HG03108 (cell line): Measurements from ENCODE around the gene ABCA7.
A peak's percentile ranks its signal among the peaks of the same experiment; 100 is the strongest.

Experiments
- ATAC-seq: cut with Tn5 transposase; IDR thresholded peaks from one replicate; pipeline ENCODE4 v1.9.1; 2021; ENCODE audit warnings: moderate library complexity; ENCODE audit not compliant: unreplicated experiment

Gene ABCA7

DNA sequence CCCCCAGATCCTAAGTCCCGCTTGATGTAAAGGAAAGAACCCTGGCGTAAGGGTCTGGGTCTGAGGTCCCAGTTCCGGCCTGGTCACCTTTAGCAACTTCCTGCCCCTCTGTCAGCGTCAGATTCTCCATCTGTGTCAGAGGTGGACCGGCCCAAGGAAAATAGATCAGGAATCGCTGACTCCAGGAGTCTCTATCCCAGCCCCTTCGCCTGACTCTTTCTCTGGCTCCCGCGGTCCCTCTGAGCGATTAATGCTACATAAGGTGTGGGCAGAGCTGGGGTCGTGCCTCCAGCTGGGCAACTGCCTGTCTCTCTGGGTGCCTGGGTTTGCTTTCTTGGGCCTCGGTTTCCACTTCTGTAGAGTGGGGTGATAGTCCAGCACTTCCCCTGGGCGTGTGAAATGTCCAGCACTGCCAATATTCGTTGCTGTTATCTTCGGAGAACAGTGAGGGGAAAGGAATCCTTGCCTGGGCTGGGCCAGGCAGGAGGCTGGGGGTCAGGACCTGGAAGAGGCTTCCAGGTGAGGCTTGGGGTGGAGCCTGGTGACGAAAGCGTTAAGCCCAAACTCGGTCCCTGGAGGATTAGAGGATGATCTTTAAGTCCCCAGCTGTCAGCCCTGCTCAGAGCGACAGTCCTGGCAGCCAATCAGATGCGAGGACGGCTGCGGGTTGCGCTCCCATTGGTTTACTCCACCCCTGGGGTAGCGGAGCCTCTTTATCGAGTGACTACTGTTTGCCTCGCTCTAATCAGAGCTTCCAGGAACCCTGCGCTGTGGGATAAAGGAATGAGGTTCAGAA lies 767 bp downstream of the ABCA7 start:
- ATAC-seq = peak; percentile 32

DNA sequence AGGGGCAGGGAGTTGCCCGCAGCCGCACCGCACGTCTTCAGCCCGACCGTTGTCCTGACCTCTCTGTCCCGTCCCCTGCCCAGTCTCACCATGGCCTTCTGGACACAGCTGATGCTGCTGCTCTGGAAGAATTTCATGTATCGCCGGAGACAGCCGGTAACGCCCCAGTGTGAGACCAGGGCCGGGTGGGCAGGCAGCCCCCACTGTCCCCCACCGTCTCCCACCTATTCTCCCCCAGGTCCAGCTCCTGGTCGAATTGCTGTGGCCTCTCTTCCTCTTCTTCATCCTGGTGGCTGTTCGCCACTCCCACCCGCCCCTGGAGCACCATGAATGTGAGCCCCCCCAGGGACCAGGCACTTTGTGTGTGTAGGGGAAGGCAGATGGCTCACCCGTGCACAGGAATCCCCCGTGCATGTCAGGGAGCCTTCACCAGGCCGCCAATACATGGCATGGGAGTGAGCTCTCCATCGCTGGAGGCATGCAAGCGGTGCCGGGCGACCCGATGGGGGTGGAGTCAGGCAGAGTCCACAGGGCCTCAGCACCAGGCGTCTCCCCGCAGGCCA lies 1.4 kb downstream of the ABCA7 start:
- ATAC-seq = no peak

DNA sequence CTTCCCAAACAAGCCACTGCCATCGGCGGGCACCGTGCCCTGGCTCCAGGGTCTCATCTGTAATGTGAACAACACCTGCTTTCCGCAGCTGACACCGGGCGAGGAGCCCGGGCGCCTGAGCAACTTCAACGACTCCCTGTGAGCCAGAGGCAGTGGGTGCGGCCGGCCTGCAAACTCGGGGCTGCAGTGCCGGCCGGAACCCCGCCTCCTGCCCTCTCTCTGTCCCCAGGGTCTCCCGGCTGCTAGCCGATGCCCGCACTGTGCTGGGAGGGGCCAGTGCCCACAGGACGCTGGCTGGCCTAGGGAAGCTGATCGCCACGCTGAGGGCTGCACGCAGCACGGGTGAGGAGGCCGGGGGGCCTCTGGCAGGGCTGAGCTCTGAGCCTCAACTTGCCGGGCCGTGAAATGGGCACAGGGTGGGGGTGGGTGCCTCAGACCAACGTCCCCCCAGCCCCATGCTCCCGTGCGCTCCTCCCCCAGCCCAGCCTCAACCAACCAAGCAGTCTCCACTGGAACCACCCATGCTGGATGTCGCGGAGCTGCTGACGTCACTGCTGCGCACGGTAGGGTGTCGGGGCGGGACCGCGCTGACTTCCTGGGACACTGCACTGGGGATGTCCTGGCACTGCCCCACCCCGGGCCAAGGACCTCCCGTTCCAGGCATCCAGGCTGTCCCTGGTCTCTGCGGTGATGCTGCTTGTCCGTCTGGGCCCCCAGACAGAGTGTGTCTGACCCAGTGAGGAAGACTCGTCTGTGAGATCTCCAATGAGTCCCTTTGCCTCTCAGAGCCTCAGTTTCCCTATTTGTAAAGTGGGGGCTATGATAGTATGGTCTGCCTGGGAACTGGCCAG lies 2.2 kb downstream of the ABCA7 start:
- ATAC-seq = no peak

DNA sequence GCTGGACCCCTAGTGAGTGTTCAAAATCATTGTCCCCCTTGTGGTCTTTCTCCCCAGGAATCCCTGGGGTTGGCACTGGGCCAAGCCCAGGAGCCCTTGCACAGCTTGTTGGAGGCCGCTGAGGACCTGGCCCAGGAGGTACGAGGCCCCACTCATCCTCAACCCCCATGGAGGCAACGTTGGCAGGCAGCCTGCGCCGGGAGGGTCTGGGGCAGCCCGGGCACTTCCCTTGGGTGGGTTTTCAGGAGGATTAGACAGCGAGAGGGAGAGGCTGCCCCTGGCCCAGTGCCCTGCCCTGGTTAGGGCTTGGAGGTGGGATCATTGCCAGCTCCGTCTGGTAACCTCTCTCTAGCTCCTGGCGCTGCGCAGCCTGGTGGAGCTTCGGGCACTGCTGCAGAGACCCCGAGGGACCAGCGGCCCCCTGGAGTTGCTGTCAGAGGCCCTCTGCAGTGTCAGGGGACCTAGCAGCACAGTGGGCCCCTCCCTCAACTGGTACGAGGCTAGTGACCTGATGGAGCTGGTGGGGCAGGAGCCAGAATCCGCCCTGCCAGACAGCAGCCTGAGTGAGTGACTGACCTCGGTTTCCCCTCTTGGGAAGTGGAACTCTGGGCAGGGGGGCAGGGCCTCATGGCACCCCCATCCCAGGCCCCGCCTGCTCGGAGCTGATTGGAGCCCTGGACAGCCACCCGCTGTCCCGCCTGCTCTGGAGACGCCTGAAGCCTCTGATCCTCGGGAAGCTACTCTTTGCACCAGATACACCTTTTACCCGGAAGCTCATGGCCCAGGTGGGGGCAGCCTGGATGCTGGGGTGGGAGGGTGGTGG lies 3.0 kb downstream of the ABCA7 start:
- ATAC-seq = no peak

DNA sequence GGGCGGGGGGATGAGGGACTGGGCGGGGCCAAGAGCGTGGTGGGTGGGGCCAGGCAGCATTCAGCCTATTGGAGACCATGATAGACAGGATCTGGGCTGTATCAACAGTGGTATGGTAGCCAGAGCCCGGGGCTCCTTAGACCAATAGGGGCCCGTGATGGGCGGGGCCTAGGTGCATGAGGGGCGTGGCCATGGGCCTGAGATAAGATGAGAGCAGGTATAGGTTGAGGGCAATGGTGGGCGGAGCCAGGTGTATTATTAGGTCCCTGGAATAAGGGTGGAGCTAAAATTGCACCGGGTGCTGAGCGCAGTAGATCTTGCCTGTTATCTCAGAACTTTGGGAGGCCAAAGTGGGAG lies 5.3 kb downstream of the ABCA7 start:
- ATAC-seq = no peak

DNA sequence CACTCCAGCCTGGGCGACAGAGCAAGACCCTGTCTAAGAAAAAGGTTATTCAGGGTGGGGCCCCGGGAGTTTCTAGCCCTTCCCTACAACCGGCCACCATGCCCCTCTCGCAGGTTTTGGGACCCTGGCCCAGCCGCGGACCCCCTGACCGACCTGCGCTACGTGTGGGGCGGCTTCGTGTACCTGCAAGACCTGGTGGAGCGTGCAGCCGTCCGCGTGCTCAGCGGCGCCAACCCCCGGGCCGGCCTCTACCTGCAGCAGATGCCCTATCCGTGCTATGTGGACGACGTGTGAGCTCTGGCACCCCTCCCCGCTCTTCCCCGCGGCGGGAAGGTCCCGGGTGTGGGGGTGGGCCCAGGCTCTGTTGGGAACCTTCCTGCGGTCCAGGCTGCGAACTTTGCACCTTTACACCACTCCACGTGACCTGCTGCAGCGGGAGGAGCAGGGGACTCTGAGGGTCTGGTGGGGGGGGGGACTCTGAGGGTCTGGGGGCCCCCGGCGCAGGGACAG lies 6.3 kb downstream of the ABCA7 start:
- ATAC-seq = no peak

DNA sequence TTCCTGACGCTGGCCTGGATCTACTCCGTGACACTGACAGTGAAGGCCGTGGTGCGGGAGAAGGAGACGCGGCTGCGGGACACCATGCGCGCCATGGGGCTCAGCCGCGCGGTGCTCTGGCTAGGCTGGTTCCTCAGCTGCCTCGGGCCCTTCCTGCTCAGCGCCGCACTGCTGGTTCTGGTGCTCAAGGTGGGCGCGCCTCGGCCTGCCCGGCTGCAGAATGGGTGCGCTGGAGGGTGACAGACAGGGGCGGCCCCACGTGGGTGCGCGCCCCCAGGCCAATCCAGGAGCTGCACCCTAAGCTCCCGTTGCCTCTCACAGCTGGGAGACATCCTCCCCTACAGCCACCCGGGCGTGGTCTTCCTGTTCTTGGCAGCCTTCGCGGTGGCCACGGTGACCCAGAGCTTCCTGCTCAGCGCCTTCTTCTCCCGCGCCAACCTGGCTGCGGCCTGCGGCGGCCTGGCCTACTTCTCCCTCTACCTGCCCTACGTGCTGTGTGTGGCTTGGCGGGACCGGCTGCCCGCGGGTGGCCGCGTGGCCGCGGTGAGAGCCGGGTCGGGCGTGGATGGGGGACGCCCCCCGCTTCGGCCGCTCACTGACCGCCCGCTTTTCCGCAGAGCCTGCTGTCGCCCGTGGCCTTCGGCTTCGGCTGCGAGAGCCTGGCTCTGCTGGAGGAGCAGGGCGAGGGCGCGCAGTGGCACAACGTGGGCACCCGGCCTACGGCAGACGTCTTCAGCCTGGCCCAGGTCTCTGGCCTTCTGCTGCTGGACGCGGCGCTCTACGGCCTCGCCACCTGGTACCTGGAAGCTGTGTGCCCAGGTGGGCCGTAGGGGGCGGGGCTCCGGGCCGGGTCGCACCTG lies 7.2 kb downstream of the ABCA7 start:
- no peak for ATAC-seq

DNA sequence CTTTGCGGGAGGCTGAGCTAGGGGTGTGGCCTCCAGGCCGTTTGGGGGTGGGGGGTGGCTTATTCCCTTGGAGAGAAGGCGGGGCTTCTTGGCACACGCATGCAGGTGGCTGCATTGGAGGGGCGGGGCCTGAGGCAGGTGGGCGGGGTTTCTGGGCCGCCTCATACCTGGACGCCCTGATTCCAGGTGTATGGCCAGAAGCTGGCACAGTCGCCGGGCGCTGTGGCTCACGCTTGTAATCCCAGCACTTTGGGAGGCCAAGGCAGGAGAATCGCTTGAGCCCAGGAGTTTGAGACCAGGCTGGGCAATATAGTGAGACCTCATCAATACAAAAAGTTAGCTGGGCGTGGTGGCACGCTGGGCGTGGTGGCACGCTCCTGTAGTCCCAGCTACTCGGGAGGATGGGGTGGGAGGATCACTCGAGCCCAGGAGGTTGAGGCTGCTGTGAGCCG lies 7.8 kb downstream of the ABCA7 start:
- no peak for ATAC-seq

DNA sequence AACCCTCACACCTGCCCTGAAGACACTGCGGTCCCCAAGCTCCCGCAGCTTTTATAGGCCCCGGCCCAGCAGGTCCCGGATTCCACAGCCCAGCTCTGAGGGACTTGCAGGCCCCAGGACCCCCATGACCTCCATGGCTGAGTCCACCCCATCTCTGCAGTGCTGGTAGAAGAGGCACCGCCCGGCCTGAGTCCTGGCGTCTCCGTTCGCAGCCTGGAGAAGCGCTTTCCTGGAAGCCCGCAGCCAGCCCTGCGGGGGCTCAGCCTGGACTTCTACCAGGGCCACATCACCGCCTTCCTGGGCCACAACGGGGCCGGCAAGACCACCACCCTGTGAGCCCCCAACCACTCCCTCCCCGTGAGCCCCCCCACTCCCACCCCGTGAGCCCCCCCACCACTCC lies 9.2 kb downstream of the ABCA7 start:
- no peak for ATAC-seq

DNA sequence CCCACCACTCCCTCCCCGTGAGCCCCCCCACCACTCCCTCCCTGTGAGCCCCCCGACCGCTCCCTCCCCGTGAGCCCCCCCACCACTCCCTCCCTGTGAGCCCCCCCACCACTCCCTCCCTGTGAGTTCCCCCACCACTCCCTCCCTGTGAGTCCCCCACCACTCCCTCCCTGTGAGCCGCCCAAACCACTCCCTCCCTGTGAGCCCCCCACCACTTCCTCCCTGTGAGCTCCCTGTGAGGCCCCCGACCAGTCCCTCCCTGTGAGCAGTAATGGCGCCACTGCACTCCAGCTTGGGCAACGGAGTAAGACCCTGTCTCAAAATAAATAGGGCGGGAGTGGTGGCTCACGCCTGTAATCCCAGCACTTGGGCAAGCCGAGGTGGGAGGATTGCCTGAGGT lies 9.9 kb downstream of the ABCA7 start:
- no peak for ATAC-seq

DNA sequence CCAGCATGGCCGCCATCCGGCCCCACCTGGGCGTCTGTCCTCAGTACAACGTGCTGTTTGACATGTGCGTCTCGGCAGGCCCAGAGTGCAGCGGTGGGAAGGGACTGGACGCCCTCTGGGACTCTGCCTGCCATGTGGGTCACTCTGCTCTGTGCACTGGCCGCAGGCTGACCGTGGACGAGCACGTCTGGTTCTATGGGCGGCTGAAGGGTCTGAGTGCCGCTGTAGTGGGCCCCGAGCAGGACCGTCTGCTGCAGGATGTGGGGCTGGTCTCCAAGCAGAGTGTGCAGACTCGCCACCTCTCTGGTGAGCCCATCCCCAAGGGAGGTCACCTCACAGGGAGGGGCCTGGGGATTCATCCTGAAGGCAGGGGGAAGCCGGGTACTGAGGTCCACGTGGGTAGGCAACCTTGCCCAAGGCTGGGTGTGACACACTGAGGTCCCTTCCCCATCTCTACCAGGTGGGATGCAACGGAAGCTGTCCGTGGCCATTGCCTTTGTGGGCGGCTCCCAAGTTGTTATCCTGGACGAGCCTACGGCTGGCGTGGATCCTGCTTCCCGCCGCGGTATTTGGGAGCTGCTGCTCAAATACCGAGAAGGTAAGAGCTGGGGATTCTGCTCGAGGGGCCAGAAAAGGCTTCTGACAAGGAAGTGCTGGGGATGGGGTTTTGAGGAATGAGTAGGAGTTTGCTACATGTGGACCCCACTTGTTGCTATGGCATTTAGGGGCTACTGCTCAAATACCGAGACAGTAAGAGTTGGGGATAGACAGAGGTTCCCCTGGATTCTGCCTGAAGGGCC lies 11.3 kb downstream of the ABCA7 start:
- no peak for ATAC-seq

DNA sequence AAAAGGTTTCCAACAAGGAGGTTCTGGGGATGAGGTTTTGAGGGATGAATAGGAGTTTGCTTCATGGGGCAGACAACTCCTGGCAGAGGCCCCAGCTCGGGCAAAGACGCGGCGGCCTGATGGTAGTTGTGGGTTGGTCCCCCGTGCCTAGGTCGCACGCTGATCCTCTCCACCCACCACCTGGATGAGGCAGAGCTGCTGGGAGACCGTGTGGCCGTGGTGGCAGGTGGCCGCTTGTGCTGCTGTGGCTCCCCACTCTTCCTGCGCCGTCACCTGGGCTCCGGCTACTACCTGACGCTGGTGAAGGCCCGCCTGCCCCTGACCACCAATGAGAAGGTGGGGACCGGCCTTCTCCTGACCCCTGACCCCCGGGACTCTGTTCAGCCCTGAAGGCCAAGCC lies 11.9 kb downstream of the ABCA7 start:
- ATAC-seq = no peak

DNA sequence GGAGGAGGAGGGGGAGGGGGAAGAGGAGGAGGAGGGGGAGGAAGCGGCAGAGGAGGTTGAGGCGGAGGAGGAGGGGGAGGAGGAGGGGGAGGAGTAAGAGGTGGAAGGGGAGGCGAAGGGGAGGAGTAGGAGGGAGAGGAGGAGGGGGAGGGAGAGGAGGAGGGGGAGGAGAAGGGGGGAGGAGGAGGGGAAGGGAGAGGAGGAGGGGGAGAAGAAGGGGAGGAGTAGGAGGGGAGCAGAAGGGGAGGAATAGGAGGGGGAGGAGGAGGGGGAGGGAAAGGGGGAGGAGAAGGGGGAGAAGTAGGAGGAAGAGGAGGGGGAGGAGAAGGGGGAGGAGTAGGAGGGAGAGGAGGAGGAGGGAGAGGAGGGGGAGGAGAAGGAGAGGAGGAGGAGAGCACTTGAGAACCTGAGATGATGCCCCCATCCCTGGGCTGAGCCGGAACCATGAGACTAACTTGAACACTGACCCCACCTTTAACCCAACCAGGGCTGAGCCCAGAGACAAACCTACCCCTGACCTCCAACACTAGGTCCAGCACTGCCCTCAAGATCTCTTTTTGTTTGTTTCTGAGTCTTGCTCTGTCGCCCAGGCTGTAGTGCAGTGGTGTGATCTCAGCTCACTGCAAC lies 12.6 kb downstream of the ABCA7 start:
- ATAC-seq = no peak

DNA sequence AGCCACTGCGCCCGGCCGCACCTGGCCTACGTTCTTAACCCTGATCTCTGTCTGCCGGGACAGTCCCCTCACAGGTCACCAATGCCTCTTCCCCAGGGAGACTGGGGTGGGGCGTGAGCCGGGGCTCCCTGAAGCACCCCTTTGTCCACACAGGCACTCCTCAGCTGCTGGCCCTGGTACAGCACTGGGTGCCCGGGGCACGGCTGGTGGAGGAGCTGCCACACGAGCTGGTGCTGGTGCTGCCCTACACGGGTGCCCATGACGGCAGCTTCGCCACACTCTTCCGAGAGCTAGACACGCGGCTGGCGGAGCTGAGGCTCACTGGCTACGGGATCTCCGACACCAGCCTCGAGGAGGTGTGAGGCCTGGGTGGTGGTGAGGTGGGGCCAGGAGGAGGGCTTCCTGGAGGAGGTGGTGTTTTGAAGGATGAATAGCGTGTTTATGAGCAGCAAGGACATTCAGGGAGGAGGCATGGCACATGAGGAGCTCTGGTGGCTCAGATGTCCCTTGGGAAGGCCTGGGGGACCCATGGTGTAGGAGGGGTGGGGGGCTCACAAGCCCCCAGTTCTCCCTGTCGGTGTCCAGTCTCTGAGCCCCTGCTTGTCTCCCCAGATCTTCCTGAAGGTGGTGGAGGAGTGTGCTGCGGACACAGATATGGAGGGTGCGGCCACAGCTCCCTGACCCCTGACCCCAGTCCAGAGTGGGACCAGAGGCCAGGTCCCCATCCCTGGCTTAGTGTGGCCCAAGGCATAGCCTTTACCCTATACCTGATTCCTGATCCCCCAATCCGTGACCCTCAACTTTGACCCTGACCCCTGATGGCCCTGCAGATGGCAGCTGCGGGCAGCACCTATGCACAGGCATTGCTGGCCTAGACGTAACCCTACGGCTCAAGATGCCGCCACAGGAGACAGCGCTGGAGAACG lies 13.5 kb downstream of the ABCA7 start:
- no peak for ATAC-seq

DNA sequence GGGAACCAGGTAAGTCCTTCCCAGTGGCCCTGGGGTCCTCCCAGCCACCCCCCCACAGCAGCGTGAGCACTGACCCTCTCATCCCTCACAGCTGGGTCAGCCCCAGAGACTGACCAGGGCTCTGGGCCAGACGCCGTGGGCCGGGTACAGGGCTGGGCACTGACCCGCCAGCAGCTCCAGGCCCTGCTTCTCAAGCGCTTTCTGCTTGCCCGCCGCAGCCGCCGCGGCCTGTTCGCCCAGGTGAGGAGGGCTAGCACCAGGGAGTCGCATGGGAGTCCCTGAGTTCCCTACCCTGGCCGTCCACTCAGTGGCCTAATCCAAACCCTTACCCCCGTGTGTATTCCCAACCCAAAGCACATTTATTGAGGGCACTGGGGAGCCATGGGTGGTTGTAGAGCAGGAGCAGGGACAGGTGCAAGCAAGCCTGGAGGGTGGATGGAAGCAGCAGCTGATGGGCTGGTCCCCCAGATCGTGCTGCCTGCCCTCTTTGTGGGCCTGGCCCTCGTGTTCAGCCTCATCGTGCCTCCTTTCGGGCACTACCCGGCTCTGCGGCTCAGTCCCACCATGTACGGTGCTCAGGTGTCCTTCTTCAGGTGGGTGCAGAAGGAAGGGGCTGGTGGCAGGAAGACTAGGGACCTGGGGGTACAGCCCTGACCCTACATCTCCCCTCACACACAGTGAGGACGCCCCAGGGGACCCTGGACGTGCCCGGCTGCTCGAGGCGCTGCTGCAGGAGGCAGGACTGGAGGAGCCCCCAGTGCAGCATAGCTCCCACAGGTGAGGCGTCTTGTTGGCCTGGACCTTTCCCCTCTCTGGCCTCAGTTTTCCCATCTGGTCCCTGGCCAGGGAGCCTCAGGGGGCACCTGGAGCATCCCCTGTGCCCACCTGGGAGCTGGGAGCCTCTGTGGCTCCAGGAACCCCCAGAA lies 14.5 kb downstream of the ABCA7 start:
- ATAC-seq = no peak

DNA sequence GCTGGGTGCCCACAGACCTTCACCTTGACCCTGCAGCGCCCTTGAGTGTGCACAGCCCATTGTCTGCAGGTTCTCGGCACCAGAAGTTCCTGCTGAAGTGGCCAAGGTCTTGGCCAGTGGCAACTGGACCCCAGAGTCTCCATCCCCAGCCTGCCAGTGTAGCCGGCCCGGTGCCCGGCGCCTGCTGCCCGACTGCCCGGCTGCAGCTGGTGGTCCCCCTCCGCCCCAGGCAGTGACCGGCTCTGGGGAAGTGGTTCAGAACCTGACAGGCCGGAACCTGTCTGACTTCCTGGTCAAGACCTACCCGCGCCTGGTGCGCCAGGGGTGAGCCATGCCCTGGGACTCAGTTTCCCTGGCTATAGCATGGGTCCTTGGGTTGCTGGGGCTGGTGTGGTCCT lies 15.1 kb downstream of the ABCA7 start:
- ATAC-seq = no peak
